Stimulated activated CD8-positive, alpha-beta memory T cell treated with anti-CD3 and anti-CD28 coated beads, Interleukin-12 subunit alpha, Interleukin-12 subunit beta, amount 100 ng/mL, for 24 hours (primary cell): Measurements from ENCODE around the gene MFSD12.

ENCODE experiments used
- DNase-seq: peaks from one replicate; pipeline ENCODE4 v3.0.0-alpha.2; 2020; ENCODE audit errors: extremely low read depth

The MFSD12 gene

GRCh38 chr19:3557461-3558248 is at the start of gene MFSD12:
Gene MFSD12, minus strand, starts transcription at chr19:3557586. Its CDS starts 183 bp downstream, at chr19:3557403.
- DNase-seq: peak; percentile 91

- DNase-seq: no peak
Observed at GRCh38 chr19:3606690-3607289, 49.4 kb upstream of the MFSD12 start, which contains the start of gene TBXA2R. Gene TBXA2R, minus strand, starts transcription at chr19:3606875. Its CDS starts 6,241 bp downstream, at chr19:3600634.

- no peak for DNase-seq
Observed at GRCh38 chr19:3606174-3606689, 48.8 kb upstream of the MFSD12 start.

GRCh38 chr19:3605770-3606169 is 48.4 kb upstream of the MFSD12 start:
- DNase-seq: no peak

GRCh38 chr19:3605361-3605760 is 48.0 kb upstream of the MFSD12 start:
- no peak for DNase-seq

- DNase-seq: no peak
Observed at GRCh38 chr19:3604987-3605343, 47.6 kb upstream of the MFSD12 start.

- no peak for DNase-seq
Observed at GRCh38 chr19:3604227-3604986, 47.0 kb upstream of the MFSD12 start.

- DNase-seq: no peak
Observed at GRCh38 chr19:3603121-3603811, 45.9 kb upstream of the MFSD12 start.

- DNase-seq: no peak
Observed at GRCh38 chr19:3601021-3601420, 43.6 kb upstream of the MFSD12 start.

GRCh38 chr19:3599776-3600187 is 42.4 kb upstream of the MFSD12 start:
- no peak for DNase-seq

GRCh38 chr19:3595521-3596061 is 38.2 kb upstream of the MFSD12 start:
- no peak for DNase-seq

GRCh38 chr19:3593156-3593555 is 35.8 kb upstream of the MFSD12 start:
- DNase-seq: no peak

- DNase-seq: no peak
Observed at GRCh38 chr19:3591876-3592613, 34.7 kb upstream of the MFSD12 start.

- DNase-seq: no peak
Observed at GRCh38 chr19:3590991-3591659, 33.7 kb upstream of the MFSD12 start.

GRCh38 chr19:3589949-3590348 is 32.6 kb upstream of the MFSD12 start:
- DNase-seq: no peak

GRCh38 chr19:3589439-3589838 is 32.1 kb upstream of the MFSD12 start:
- no peak for DNase-seq

GRCh38 chr19:3586707-3587346 is 29.4 kb upstream of the MFSD12 start:
- no peak for DNase-seq

GRCh38 chr19:3586127-3586626 is 28.8 kb upstream of the MFSD12 start:
- no peak for DNase-seq

GRCh38 chr19:3585301-3586126 is 28.1 kb upstream of the MFSD12 start, which contains the start of gene GIPC3:
Gene GIPC3, plus strand, starts transcription at chr19:3585478. Its CDS starts 120 bp downstream, at chr19:3585598.
- no peak for DNase-seq
